Activated CD4-positive, alpha-beta T cell treated with anti-CD3 and anti-CD28 coated beads, Interleukin-2, amount 50 U/mL, for 1 hour (primary cell): ENCODE data around the gene GOSR1.
"Not testable (repeated sequence)": the region's sequence is repeated elsewhere in the genome, so short reads cannot be mapped to it uniquely, and the experiment has no call there.

ENCODE experiments used
- DNase-seq: peaks from one replicate; pipeline ENCODE4 v3.0.0-alpha.2; 2020

The GOSR1 gene

DNA sequence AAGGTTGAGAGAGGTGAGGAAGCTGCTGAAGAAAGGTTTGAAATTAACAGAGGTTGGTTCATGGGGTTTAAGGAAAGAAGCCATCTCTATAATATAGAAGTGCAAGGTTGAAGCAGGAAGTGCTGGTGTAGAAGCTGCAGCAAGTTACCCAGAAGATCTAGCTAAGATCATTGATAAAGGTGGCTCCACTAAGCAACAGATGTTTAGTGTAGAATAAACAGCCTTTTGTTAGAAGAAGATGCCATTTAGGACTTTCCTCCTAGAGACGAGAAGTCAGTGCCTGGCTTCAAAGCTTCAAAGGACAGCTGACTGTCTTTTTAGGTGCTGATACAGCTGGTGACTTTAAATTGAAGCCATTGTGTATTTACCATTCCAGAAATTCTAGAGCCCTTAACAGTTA, 29.3 kb downstream of the GOSR1 start:
- DNase-seq = no peak

DNA sequence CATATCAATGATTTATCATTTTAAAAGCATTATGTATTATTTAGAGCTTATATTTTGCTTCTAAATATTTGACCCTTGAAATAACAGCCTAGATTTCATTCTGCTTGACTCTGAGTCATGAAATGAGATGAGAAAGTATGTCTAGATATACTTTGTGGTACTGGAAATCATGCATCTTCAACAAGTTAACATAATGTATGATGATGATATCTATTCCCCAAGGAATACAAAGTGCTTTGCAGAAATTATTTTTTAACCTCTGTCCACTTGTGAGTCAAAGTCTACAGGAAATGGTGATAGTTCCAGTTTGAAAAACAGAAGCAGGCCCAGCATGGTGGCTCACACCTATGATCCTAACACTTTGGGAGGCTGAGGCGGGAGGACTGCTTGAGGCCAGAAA, 36.1 kb downstream of the GOSR1 start:
- no peak for DNase-seq

DNA sequence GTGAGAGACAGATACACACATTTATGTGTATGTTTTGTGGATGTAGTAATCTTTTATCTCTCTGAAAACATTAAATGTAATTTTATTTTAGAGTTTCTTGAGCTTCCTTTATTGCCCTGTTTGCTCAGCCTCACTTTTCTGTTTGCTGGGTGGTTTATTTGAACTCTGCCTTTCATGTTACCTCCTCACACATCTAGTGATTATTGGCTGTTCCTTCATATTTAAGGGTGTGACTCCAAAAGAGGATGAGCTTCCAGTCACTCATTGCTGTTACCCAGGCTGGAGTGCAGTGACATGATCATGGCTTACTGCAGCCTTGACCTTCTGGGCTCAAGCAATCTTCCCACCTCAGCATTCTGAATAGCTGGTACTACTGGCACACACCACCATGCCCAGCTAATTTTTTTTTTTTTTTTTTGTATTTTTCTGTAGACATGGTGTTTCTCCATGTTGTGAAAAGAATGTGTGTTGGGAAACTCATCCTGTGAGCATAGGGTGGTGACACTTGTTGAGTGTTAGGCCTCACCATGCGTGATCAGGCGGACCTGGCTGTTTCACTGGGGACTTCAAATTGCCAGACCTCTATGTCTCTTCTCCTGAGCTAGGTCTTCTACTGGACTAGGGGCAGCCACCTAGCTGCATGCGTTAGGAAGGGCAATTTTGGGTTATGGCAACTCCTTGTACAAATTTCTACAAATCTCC, 37.8 kb downstream of the GOSR1 start:
- DNase-seq = no peak

GRCh38 chr17:30517786-30518185, 40.6 kb downstream of the GOSR1 start:
- DNase-seq = no peak

DNA sequence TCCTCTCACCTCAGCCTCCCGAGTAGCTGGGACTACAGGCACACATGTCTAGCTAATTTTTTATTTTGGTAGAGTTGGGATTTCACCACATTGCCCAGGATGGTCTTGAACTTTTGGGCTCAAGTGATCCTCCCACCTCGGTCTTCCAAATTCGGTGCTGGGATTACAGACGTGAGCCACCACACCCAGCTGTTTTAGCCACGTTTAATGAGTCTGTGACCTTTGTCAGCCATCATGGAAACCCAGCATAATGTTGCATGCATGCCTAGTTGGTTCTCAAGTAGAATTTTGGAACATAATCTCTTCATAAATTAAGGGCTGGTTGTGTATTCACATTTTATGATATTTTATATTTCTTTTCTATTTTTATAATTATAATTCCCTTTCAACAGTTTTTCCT, 42.0 kb downstream of the GOSR1 start:
- no peak for DNase-seq

- no peak for DNase-seq
These were observed 42.5 kb downstream of the GOSR1 start for GRCh38 chr17:30519707-30520106.

DNA sequence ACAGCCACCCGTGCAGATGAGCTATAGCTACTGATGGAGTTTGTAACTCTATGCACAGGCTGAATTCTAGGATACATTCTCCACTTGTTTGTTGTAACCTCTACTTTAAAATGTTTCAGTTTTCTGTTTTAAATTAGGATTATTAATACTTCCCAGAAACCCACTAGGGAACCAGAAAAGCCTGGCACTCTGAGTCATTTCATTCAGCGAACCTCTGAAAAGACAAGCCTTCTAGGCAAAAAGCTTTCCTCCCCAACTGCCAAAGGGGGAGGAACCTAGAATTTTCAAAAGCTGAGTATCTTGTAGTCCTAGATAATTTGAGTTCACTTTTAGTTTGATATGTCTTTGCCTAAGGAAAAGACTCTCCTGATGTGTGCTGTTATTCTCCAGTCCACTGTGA, 43.2 kb downstream of the GOSR1 start:
- DNase-seq = no peak

- DNase-seq = no peak
These were observed 43.7 kb downstream of the GOSR1 start for GRCh38 chr17:30520882-30521281.

DNA sequence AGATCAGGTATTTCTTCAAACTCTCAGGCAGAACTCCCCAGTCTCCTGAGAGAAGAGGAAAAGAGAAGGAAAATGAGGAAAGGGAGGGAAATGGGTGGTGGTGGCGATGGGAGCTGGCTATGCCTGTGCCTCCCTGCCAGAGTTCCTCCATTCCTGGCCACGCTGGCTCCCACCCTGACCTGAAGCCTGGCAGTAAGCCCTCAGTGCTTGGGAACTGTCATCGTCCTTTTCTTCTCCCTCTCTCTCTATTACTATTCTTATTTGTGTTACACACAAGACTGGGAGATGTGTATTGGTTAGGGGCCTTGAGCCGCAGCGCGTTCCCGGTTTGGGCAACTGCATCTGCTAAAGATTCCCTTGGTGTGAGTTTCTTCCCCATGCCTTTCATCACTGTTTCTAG, 44.6 kb downstream of the GOSR1 start:
- no peak for DNase-seq

DNA sequence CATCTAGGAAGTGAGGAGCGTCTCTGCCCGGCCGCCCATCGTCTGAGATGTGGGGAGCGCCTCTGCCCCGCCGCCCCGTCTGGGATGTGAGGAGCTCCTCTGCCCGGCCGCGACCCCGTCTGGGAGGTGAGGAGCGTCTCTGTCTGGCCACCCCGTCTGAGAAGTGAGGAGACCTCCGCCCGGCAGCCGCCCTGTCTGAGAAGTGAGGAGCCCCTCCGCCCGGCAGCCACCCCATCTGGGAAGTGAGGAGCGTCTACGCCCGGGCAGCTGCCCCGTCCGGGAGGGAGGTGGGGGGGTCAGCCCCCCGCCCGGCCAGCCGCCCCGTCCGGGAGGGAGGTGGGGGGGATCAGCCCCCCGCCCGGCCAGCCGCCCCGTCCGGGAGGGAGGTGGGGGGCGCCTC, 46.0 kb downstream of the GOSR1 start:
- not testable (repeated sequence) for DNase-seq

- DNase-seq = no peak
These were observed 47.6 kb downstream of the GOSR1 start for GRCh38 chr17:30524847-30525246.

DNA sequence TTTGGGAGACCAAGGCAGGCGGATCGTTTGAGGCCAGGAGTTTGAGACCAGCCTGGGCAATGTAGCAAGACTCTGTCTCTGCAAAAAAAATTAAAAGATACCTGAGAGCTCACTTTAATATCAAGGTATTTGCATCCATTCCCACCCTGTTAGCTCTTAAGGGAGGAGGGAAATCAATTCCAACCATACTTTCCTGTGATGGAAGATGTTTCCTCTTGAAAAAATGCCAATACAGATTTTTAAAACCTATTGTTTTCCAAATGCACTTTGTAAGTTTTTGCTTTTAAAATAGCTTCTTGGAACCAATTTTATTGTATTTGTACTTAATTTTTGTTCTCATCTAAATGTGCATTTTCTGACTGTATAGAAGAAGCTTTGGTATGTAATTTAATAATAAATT, 49.2 kb downstream of the GOSR1 start:
- DNase-seq = no peak

DNA sequence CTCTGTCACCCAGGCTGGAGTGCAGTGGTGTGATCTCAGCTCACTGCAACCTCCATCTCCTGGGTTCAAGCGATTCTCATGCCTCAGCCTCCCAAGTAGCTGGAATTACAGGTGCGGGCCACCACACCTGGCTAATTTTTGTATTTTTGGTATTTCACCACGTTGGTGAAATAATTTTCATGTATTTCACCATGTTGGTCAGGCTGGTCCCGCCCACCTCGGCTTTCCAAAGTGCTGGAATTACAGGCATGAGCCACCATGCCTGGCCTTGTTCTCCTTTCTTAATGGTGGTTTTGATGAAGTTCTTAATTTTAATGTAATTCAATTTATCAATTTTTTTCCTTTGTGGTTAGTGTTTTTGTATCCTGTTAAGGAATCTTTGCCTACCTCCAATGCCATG, 51.5 kb downstream of the GOSR1 start:
- DNase-seq = not testable (repeated sequence)

DNA sequence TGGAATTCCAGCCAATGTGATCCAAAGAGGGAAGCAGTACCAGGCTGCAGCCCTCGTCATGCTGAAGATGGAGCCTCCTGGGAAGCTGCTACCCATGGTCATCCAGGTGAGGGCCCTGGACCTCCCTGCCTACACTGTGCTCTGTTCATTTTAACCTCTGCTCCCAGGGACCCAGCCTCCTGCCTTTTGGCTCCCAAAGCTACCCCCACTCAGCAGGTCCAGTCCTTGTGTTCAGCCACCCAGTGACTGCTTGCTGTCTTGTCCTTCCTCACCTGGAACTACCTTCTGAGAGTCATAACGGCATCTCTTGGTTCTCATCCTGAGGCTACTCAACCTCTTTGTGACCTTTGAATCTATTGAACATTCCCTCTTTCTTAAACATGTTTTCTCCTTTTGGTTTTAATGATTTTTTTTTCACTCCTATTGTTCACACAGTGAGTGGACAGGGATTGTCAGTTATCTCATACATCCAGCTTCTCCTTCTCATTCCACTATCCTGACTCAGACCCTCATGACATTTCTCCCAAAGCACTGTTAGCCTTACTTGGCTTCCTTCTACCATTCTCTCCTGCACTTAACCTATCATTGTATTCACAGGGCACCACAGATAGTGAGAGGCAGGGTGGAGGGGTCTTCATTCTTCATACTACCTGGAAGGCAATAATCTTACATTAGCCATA, 53.3 kb downstream of the GOSR1 start:
- DNase-seq = no peak

DNA sequence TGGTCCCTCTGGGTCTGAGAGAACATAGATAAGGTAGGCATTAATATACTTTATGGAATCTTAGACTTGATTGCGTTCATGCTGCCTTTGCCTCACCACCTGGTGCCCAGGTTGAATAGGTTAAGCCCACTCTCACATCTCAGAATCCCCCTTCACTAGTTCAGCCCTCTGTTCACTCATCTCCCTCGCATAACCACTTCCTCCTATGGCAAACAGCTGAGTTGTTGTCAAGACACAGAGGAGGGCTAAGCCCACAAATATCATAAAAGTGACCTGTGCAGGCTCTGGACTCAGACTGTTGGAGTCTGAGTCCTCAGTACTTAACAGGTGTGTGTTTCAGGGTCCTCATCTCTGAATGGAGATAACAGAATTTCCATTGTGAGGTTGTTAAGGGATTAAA, 55.7 kb downstream of the GOSR1 start:
- DNase-seq = no peak

DNA sequence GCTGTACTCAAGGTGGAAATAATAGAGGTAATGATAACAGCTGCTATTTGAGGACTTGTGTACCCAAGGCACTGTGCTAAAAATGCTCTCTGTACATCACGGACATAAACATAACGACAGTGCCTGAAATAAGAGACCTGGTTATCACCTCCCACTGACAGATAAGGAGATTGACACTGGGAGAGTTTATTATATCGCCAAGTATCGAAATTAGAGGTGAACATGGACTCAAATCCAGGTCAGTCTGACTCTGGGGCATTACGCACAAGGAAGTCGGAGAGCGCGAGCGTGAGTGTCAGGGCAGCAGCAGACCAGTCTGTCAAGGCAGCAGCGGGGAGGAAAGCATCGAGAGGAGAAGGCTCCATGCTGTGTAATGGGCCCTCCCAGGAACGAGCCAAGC, 57.1 kb downstream of the GOSR1 start:
- DNase-seq = no peak

DNA sequence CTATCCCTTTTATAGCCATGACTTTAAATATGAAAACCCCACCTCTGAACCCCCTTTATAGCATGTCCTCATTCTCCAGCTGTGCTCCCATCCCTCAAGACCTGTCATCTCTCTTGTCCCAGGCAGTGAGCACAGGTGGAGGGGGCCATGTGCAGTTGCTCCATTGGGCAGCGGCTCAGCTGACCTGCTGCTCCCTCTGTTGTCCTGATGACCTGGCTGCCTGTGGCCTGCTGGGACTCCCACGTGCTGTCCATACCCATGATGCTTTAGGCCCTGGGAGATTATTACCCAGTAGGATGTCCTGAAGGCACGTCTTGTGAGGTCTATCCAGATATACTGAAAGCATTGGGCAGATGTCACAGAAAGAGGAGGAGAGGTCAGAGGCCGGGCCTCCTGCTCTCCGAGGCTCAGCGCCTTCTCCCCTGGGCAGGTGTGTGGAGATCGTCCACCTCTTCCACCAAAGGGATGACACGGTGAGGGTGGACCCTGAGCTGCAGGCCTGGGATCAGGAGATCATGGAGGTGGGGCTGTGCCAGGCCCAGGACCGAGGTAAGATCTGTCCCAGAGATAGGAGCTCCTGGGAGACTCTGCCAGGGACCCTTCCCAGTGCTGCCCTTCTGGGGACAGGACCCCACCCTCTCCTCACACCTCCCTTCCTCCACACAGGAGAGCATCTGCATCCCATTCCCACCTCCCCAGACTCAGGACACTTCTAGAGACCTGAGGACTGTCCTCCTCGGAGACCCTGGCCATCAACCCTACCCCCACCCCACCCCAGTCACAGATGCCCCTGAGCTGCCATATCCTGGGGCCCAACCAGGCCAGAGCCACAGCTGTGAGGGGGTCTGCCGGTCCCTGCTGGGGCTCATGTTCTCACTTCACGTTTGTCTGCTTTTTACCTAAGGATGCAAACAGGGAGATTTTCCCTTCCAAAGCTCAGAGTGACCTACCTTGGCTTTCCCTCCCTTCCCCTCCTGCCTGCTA, 58.0 kb downstream of the GOSR1 start:
- DNase-seq = no peak

GRCh38 chr17:30536846-30537245, 59.6 kb downstream of the GOSR1 start:
- not testable (repeated sequence) for DNase-seq

GRCh38 chr17:30537667-30538066, 60.5 kb downstream of the GOSR1 start:
- not testable (repeated sequence) for DNase-seq

GRCh38 chr17:30541802-30542201, 64.6 kb downstream of the GOSR1 start:
- no peak for DNase-seq

DNA sequence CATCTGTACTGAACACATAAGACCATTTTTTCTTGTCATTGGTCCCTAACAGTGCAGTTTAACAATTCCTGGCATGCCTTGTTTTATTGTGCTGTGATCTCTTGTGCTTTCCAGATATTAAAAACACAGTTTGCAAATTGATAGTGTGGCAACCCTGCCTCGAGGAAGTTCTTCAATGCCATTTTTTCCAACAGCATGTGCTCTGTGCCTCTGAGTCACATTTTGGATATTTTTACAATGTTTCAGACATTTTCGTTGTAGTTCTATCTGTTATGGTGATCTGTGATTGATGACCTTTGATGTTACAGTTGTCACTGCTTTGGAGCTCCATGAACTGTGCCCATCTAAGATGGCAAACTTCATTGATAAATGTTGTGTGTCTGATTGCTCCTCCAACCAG, 66.2 kb downstream of the GOSR1 start:
- no peak for DNase-seq

DNA sequence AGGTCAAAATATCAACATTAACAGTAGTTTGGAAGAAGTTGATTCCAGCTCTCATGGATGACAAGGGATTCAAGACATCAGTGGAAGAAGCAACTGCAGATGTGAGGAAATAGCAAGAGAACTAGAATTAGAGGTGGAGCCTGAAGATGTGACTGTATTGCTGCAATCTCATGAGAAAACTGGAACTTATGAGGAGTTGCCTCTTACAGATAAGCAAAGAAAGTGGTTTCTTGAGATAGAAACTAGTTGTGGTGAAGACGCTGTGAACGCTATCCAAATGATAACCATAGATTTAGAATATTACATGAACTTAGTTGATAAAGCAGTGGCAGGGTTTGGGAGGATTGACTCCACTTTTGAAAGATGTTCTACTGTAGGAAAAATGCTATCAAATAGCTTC, 67.8 kb downstream of the GOSR1 start:
- no peak for DNase-seq

GRCh38 chr17:30547778-30548573, 70.8 kb downstream of the GOSR1 start:
- no peak for DNase-seq
